CD4-positive, alpha-beta T cell treated with Interleukin-17A for 1 hour (primary cell): ENCODE data around the gene FNIP1.
"Not testable (repeated sequence)": the region's sequence is repeated elsewhere in the genome, so short reads cannot be mapped to it uniquely, and the experiment has no call there.

Experiments
- DNase-seq: peaks from one replicate; pipeline ENCODE4 v3.0.0-alpha.2; 2020

FNIP1 gene

DNA sequence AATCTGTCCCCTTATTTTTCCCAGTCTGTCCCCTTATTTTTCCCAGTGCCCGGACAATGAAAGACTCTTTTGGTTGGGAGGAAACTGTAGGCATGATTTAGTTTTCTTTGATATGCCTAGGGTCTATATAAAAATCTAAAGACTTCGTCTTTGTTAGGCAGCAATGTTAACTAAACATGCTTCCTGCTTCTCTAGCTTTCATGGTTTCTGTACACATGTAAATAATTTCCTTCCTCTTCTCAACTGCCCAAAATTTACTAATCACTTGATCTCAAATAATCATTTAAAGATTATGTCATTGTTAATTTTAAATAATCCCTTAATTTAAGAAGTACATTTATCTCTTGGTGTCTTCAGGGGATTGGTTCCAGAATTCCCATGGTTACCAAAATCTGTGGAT, 114.0 kb downstream of the FNIP1 start:
- no peak for DNase-seq

DNA sequence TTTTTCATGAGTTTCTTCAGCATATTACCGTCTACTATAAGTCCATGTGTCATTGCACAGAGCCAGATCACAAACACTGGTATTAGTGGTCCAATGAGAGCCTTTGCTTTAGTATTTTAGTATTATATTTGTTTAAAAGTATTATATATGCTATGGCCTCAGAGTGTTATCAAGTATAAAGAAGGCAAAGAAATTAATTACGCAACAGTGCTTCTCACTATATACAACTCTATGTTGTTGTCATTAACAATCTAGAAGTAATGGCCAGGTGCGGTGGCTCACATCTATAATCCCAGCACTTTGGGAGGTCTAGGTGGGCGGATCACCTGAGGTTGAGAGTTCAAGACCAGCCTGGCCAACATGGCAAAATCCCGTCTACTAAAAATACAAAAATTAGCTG, 114.6 kb downstream of the FNIP1 start:
- DNase-seq = no peak

DNA sequence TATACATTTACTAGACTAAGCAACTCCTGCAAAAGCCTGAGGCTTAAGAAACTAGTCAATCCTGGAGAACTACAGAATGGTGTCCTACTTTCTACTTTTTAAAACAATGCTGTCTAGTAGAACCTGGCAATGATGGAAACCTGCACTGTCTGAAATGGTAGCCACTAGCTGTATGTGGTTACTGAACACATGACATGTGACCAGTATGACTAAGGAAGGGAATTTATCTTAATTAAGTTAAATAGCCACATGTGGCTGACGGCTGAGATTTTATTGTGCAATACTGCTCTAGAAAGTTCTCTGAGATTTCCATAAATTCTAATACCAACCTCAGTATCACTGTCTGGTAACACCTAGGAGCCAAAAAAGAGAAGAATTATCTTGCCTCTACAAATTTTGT, 116.9 kb downstream of the FNIP1 start:
- DNase-seq = no peak

DNA sequence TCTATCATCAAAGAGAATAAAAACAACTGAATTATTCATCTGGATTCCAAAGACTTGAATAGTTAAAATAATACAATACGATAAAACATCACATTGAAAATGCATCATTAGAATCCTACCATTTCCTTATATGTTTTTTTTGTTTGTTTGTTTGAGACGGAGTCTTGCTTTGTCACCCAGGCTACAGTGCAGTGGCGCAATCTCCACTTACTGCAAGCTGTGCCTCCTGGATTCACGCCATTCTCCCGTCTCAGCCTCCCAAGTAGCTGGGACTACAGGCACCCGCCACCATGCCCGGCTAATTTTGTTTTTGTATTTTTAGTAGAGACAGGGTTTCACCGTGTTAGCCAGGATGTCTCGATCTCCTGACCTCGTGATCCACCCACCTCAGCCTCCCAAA, 118.5 kb downstream of the FNIP1 start:
- DNase-seq = not testable (repeated sequence)

DNA sequence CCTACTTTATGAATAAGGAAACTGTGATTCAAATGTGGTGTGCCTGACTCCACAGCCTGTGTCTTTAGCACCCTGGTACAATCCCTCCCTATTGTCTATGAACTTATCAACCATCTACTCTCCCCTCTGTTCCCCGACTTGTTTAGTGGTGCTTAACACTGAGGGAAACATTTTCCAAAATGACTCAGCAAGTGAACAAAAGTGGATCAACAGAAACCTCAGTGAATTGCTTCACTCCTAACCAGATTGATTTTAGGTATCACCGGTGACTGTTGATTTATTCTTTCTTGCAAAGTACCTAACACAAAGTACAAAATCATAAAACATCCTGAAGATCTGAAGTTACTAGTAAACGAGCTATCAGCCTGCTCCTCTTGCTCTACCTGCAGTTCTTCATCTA, 119.7 kb downstream of the FNIP1 start:
- DNase-seq = no peak

DNA sequence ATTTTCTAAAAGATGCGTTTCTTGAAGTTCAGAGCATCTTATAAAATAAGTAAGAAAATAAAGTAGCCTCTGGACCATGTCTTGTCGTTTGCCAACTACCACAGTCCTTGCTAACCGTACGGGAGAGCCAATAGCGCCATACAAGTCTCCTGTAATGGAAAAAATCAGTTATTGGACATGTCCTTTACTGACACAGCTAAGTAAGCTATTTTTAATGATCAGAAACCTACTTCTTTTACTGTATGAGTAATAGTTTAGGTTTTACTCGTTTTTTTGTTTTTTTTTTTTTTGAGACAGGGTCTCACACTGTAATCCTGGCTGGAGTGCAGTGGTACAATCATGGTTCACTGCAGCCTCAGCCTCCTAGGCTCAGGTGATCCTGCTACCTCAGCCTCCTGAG, 124.0 kb downstream of the FNIP1 start:
- DNase-seq = no peak

DNA sequence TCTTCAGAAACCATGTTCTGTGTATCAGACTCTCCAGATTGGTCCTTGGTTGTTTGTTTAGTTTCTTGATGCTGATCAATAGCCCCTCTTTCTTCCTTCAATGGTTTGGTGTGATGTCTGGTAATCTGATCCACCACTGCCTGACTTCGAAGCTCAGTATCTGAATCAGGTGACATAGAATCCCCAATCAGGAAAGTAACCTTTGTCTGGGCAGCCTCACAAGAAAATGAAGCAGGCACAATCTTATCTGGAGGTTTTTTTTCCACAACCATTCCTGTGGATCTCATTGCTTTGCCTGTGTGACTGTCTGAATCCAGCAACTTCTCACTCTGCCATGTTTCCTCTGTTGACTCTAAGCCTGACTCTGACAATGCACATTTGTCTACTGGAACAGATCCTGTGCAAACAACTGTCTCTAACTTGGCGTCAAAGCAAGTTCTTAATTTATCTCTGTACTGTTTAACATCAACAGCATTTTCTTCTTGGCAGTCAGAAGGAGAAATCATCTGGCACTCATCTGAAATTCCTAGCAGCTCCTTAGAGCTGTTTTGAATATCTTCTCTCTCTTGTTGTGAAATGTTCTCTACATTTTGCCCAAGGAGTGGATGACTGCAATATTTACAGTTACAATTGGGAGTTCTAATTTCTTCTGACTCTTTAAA, 124.7 kb downstream of the FNIP1 start:
- DNase-seq = no peak

DNA sequence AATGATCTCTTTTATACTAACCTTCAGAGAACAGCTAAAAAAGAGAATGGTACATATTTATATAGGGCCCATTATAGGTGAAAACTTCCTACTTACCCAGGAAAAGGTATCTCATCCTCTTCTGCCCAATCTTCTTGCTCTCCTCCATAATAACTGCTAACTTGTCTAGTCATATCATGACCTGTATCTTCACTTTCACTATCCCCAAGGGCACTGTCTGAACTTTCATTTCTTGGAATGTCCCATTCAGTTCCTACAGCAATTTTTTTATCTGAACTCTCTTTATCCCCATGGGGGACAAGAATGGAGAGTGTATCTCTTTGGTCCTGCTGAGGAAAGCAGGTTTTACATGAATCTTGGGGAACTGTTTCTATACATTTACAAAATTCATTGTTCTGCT, 125.4 kb downstream of the FNIP1 start:
- no peak for DNase-seq

DNA sequence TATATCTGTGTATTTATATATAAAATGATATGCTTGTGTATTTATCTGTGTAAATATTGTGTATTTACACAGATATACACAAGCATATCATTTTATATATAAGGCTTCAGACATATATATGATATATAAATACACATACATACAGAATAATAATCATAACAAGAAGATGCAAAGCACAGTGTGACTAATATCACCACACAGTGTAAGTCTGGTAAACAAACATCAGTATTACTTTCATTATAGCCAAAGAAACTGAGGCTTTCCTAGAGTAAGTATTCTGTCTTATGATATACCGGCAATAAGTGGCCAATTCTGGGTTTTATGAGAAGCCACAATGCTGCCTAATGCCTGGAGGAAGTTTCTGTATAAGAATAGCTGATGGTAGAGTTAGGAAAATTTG, 131.9 kb downstream of the FNIP1 start:
- DNase-seq = no peak

DNA sequence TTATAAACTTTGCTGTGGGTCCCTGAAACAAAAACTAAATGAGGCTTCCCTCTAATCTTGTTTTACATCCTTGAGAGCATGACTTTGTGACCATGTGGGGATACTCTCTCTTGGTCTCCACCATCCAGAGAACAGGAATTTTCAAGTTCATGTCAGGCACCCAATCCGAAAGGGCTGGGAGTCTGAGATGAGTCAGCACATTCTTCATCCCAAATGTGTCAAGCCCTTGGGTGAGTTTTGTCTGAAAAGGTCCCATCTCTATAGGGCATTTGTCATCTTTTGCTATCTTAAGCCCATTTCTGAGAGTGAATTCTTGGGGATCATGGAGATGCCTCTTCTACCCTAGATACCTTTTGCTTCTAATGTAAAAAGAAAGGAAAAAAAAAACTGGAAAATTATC, 134.9 kb downstream of the FNIP1 start:
- no peak for DNase-seq

DNA sequence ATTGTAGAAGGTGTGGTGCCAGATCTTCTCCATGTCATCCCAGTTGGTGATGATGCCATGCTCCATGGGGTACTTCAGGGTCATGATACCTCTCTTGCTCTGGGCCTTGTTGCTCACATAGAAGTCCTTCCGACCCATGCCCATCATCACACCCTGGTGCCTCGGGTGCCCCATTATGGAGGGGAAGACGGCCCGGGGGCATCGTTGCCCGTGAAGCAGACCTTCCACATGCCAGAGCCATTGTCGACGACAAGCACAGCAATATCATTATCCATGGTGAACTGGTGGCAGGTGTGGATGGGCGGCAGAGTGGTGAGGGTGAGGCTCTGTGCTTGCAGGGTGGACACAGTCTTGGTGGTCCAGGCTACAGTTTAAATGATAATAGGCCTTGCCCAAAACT, 137.0 kb downstream of the FNIP1 start:
- no peak for DNase-seq

DNA sequence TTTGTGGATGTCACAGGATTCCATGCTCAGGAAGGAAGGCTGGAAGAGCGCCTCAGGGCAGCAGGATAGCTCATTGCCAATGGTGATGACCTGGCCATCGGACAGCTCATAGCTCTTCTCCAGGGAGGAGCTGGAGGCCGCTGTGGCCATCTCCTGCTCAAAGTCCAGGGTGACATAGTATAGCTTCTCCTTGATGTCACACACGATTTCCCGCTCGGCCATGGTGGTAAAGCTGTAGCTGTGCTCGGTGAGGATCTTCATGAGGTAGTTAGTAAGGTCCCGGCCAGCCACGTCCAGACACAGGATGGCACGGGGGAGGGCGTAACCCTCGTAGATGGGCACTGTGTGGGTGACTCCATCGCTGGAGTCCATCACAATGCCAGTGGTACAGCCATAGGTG, 137.5 kb downstream of the FNIP1 start:
- no peak for DNase-seq

DNA sequence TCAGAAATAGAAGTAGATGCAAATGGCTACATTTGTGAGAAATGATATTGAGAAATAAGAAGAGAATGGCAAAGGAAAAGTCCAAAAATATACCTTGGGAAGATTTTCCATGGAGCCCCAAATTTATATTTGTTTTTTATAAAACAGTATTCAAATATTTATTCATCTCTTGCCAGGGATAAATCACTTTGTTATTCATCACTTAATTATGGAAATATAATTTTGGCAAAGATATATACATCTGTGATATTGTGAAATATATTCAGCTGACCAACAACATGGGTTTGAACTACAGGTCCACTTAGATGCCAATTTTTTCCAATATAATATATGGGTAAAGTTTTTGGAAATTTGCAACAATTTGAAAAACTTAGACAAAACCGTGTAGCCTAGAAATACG, 142.0 kb downstream of the FNIP1 start:
- no peak for DNase-seq

DNA sequence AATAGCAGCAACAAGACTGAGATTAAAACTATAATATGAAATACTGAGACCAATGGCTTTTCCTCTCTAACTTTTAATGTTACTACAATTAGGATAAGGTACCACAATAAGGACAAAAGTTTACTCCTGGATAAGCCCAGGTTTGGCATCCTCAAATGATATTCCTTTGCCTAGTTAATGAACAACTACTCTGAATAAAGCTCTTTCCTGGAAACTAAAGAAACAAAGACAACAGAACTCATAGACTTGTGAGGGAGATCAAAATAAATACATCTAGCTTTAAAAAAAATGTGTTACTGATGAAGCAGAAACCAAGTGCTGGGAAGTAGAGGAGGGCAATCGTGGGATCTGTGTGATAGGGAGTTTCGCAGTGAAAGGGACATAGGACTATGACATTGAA, 142.5 kb downstream of the FNIP1 start:
- DNase-seq = no peak

DNA sequence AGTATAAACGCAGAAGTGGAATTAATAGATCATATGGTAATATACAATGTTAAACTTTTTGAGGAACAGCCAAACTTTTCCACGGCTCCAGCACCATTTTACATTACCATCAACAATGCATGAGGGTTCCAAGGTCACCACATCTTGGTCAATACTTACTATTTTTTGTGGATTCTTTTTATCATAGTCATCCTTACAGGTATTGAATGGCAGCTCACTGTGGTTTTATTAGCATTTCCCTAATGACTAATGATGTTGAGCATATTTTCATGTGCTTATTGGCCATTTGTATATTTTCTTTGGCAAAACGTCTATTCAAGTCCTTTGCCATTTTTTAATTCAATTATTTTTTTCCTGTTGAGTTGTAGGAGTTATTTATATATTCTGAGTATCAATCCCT, 147.7 kb downstream of the FNIP1 start:
- DNase-seq = no peak

DNA sequence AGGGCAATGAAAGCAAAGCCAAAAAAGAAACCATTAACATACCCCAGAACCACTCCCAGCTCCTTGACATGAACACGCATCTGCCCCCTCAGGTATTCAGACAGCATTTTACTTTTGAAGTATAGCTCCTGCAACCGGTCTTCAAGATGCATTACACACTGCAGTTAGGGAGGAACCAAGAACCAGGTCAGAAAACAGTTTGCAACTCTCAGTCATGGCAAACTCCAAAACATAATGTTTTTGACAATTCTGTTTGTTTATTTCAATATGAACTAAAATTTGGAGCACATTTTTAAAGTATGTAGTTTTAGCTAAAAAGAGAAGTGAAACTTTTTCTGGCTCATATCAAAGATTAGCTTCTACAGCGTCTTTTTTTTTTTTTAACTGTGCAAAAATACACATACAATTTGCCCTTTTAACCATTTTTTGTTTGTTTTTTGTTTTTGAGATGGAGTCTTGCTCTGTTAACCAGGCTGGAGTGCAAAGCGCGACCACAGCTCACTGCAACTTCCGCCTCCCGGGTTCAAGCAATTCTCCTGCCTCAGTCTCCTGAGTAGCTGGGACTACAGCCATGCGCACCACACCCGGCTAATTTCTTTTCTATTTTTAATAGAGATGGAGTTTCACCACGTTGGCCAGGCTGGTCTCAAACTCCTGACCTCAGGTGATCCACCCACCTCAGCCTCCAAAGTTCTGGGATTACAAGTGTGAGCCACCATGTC, 149.6 kb downstream of the FNIP1 start:
- DNase-seq = no peak

DNA sequence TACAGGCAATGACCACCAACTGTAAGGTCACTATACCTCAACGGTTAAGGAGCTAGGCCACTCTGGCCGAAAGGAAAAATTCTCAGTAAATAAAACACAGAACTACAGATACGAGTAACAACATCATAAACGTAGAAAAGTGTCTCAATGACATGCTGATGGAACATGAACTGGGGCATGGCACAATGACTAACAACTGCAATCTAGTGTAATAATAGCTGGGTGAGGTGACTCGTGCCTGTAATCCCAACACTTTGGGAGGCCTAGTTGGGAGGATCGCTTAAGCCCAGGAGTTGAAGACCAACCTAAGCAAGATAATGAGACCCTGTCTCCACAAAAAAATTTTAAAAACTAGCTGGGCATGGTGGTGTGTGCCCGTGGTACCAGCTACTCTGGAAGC, 152.0 kb downstream of the FNIP1 start:
- no peak for DNase-seq

DNA sequence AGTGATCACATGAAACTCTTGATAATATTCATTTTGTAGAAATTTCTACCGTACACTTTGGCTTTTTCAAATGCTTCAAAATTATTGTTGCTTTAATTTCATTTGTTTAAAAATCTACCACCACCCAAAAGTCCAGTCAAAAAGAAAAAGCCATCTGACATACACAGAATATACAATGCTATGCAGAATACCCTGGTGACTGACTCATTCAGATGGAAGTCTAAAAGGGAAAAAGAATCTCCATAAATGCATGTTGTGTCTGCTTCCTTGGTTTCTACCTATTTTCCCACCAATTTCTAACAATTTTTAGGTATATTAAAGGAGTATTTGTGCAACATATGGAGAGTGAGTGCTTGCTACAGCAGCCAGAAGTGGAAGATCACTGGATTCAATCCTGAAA, 152.4 kb downstream of the FNIP1 start:
- DNase-seq = no peak

DNA sequence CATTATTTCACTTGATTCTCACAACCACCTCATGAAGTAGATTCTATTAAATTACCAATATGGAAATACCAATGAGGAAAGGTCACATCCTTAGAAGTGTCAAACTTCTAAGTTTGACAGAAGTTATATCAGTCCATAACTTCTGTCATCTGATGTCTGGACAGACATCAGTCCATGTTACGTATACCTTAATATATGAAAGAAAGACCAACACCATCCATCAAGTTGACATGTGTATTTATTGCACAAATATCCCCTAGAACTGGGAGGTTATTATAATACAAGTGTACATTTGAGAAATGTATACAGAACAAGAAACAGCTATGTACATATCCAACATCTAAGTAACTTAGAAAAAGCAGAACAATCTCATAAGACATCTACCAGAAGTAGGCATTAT, 155.3 kb downstream of the FNIP1 start:
- no peak for DNase-seq

DNA sequence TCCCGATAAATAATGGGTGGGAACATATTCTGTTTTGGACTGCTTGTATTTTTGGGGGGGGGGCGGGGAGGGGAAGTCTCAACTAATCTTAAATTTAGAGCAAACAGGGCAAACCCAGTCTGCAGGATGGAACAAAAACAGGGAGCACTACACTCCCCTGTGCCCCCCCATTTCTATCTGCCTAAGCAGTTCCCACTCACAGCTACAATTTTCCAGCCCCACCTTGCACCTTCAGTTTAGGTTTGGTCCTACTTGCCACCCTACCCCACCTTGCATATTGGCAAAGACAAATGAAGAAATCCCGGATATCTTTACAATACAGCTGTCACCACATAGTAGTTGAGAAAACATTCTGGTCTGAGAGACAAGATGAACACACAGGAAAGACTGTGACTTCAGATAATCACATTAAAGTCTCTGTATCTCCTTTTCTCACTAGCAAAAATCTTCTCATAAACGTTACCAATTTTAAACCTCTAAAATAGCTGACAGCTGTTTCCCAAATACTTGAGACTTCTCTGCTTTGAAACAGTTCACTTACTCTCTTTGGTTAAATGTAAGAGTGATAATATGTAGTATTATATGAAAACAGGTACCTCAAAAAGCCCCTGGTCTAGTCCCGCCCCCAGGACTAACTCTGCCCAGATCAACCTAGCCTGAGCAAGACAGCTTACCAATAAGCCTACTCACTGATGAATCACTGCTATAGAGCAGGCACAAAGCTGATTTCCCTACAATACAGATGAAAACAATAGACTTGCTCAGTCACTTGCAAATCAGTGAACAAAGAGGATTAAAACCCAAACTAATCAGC, 156.6 kb downstream of the FNIP1 start:
- peak; percentile 38 for DNase-seq

DNA sequence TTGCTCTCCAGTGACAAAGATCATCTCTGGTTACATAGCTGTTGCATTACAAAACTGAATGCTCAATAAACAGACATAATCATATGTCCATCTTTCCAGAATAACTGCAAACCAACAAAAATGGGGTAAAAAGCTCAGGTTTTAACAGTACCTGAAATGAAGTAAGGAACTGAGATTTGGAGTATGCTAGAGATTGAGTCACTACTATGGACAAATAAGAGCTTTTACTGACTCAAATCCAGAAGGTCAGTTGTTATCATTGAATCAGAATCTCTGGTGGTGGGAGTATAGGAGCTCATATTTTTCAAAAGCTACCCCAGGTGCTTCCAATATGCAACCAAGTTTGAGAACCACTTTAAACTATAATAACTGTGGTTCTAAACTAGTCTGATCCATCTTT, 157.7 kb downstream of the FNIP1 start:
- DNase-seq = no peak

DNA sequence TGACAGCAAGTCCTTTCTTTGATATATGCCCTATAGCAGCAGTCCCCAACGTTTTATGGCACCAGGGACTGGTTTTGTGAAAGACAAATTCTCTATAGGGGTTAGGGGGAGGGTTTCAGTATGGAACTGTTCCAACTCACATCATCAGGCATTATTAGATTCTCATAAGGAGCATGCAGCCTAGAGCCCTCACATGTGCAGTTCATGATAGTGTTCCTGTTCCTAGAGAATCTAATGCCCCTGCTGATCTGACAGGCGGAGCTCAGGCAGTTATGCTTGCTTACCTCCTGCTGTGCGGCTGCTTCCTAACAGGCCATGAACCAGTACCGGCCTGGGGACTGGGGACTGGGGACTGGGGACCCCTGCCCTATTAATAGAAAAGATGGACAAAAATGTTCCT, 159.1 kb downstream of the FNIP1 start:
- DNase-seq = no peak

DNA sequence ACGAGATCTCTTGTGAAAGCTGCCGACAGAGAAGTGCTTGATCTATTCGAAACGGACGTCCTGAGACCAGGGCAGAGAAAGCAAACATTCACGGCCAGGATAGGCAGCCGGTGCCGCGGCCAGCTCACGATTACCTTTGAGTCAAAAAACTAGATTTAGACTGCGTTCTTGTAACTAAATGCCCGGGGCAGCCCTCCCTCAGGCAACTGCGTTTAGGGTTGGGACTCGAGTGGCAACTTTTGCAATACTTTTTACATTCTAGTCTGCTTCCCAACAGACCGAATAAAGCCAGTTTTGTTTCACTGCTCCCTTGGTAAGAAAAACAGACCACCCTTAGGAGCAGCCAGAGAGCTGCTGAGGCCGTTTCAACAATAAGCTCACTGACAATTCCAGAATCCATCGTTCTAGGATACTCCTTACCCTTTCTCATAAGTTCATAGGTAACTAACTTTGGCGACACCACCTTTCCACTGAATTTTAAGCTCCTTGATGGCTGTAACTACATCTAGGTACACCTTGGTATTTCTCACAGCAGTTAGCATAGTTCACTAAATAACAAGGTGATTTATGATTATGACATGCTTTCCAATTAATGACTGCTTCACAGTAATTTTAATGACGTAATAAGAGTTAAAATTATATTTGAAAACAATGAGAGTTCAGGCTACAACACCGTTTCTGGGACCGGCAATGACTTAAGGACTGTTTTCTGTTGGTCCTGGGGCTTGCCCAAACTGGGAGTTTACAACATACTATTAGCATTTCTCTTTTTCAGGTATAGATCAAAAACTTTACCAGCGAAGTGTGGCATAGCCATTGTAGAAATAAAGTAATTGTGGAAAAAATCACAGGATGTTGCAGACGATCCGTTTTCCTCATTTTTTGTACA, 160.9 kb downstream of the FNIP1 start:
- no peak for DNase-seq
